Activated CD8-positive, alpha-beta T cell treated with anti-CD3 and anti-CD28 coated beads, Interleukin-2, amount 10 ng/mL, durations not matched to agents 7 days and 5 days (primary cell): ENCODE measurements around the gene ANKFY1. TPM values are rescaled to one million over a fixed set of nuclear protein-coding genes. Genes with fewer than 3 reads are reported as not detected.
A peak's percentile ranks its signal among the peaks of the same experiment; 100 is the strongest.
"Not testable (repeated sequence)": the region's sequence is repeated elsewhere in the genome, so short reads cannot be mapped to it uniquely, and the experiment has no call there.

Source experiments
- ATAC-seq: fragments of 150-1000 bp; cut with Tn5 transposase; one replicate; pipeline ENCODE4 v1.10.0; 2021; ENCODE audit warnings: moderate library complexity
- CTCF ChIA-PET: fragments of 350-600 bp; sonication (Branson Sonifier 250); formaldehyde crosslinking; loops from one replicate; lab custom pipeline; 2021; ENCODE audit warnings: antibody characterized with exemption; lab: Charles Lee
- POLR2A ChIA-PET: fragments of 350-600 bp; sonication (Branson Sonifier 250); formaldehyde crosslinking; loops from one replicate; lab custom pipeline; 2021; ENCODE audit warnings: antibody characterized with exemption; lab: Charles Lee
- DNase-seq: peaks from one replicate; pipeline ENCODE4 v3.0.0-alpha.2; 2020
- H3K27ac Mint-ChIP-seq: one replicate; pipeline ENCODE4 v1.8.0; 2021; ENCODE audit warnings: mild to moderate bottlenecking, mixed read lengths
- H3K27me3 Mint-ChIP-seq: one replicate; pipeline ENCODE4 v1.8.0; 2021; ENCODE audit warnings: low read depth, mixed read lengths
- H3K36me3 Mint-ChIP-seq: one replicate; pipeline ENCODE4 v1.8.0; 2021; ENCODE audit warnings: low read depth, mixed read lengths
- H3K4me1 Mint-ChIP-seq: one replicate; pipeline ENCODE4 v1.8.0; 2021; ENCODE audit warnings: low read depth, mixed read lengths
- H3K4me3 Mint-ChIP-seq: one replicate; pipeline ENCODE4 v1.8.0; 2021; ENCODE audit warnings: mild to moderate bottlenecking, mixed read lengths
- H3K9me3 Mint-ChIP-seq: one replicate; pipeline ENCODE4 v1.8.0; 2022; ENCODE audit warnings: mixed read lengths; ENCODE audit not compliant: insufficient read depth
- total RNA-seq, 2 experiments: library from RNA; stranded (reverse); gene quantifications; one replicate each; pipeline ENCODE4 v1.2.3, GENCODE V29; 2021

The ANKFY1 gene
- total RNA-seq, 2 experiments from 2014 or later, result 78.9 to 81.9 TPM

DNA sequence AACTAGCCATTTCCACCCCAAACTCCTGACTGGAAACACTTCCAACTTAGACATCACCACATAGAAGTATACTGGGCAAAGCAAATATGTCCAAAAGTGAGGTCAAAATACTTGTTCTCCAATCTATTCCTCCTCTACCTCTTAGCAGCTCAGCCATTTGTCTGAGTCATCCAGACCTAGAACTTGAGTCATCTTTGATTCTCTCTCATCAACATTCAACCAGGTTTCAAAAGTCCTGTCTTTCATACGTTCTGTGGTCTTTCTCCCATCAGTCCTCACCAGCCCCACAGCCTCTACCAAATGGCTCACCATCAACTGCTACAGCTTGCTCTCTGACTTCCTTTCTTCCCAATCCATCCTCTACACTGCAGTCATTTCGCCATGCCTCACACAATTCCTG, 6.8 kb downstream of the ANKFY1 start:
- H3K4me1 Mint-ChIP-seq, result peaks cover 30% of the 10 kb centered on the region
- ChIA-PET POLR2A (no interaction called here), CTCF (interaction anchor here (0.7 kb wide), 1 partner anchor 338 kb away, joined by 3 read pairs; no protein-coding TSS in a partner anchor)
- ATAC-seq (no peak), DNase-seq (no peak)
- no peak overlapping the region for H3K4me3 Mint-ChIP-seq
- no peaks in the 10 kb centered on the region for H3K27me3 Mint-ChIP-seq
- peaks cover 58% of the 10 kb centered on the region for H3K36me3 Mint-ChIP-seq
- H3K27ac Mint-ChIP-seq, result no peak overlapping the region
- peaks cover 5% of the 10 kb centered on the region for H3K9me3 Mint-ChIP-seq

DNA sequence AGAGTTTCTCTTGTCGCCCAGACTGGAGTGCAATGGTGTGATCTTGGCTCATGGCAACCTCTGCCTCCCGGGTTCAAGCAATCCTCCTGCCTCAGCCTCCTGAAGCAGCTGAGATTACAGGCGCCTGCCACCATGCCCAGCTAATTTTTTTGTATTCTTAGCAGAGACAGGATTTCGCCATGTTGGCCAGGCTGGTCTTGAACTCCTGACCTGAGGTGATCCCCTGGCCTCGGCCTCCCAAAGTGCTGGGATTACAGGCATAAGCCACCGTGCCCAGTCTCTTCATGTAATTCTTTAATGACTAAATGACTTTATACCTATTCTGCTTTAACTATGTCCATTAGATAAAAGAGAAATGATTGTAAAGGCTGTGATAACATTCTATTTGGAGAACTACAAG, 8.5 kb downstream of the ANKFY1 start:
- H3K9me3 Mint-ChIP-seq, H3K27ac Mint-ChIP-seq, ATAC-seq, DNase-seq, H3K27me3 Mint-ChIP-seq, H3K4me3 Mint-ChIP-seq: not testable (repeated sequence)
- Mint-ChIP-seq H3K36me3 (peaks cover 45% of the 10 kb centered on the region), H3K4me1 (peaks cover 27% of the 10 kb centered on the region)
- POLR2A ChIA-PET, result interaction anchor here (0.7 kb wide), 1 partner anchor 85 kb away, joined by 3 read pairs; no protein-coding TSS in a partner anchor
- CTCF ChIA-PET, result interaction anchor here (1.0 kb wide), 1 partner anchor 40 kb away, joined by 5 read pairs; no protein-coding TSS in a partner anchor

DNA sequence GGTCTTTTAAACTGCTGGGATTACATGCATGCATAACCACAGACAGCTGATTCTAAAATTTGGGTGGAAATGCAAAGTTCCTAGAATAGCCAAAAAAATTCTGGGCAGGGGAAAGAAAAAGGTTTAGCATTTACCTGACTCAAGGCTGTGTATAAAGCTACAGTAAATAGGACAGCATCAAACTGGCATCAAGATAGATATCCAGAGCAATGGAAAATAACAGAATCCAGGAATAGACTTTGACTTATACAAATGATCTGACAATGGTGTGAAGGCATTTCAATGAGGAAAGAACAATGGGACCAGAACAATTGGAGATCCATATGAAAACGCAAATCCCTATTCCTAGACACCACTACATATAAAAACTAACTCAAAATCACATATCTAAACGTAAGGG, 12.9 kb downstream of the ANKFY1 start:
- ChIA-PET POLR2A (interaction anchor here (2.2 kb wide), 1 partner anchor 12 kb away, joined by 11 read pairs; the partner anchor contains the start of gene ANKFY1), CTCF (interaction anchor here (1.3 to 3.9 kb wide), 9 partner anchors 9 to 375 kb away, joined by 3 to 22 read pairs (median 9); partner anchors contain the start of gene ANKFY1)
- no peaks in the 10 kb centered on the region for H3K27me3 Mint-ChIP-seq
- peaks cover 22% of the 10 kb centered on the region for H3K36me3 Mint-ChIP-seq
- H3K4me3 Mint-ChIP-seq, result no peak overlapping the region
- H3K9me3 Mint-ChIP-seq, result no peaks in the 10 kb centered on the region
- ATAC-seq (no peak), DNase-seq (no peak)
- H3K4me1 Mint-ChIP-seq, result peaks cover 31% of the 10 kb centered on the region
- no peak overlapping the region for H3K27ac Mint-ChIP-seq

DNA sequence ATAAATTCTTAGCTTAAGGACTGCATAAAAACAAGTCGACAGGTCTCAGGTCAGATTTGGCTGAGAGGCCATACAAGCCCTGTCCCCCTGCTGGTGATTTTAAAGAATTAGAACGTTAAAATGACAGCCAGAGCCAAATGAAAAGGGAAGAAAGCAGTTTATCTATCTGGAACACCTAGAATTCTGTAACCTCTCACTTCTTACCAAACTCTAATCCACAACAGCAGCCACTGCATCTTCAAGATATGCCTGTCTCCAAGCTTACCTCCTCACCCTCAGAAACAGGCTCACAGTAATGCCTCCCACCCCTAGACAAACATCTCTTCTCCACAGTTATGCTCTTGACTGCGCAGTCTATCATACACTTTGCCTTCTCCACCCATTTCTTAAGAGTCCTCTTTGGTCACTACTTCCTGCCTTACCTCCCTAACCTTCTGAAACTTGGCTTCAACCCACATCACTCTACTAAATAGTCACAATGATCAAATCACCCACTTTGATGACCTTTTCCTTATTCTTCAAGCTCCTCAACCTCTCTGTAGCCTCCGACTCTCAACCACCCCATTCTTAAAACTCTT, 14.2 kb downstream of the ANKFY1 start:
- H3K4me3 Mint-ChIP-seq, result no peak overlapping the region
- no peak for DNase-seq
- peaks cover 27% of the 10 kb centered on the region for H3K4me1 Mint-ChIP-seq
- peak overlapping the region; percentile 37 for H3K27ac Mint-ChIP-seq
- no peaks in the 10 kb centered on the region for H3K9me3 Mint-ChIP-seq
- ChIA-PET CTCF (interaction anchor here (0.6 to 3.9 kb wide), 15 partner anchors 9 to 157 kb away, joined by 3 to 22 read pairs (median 8); partner anchors contain the start of gene ANKFY1), POLR2A (interaction anchor here (2.2 kb wide), 1 partner anchor 14 kb away, joined by 11 read pairs; the partner anchor contains the start of gene ANKFY1)
- no peaks in the 10 kb centered on the region for H3K27me3 Mint-ChIP-seq
- peaks cover 22% of the 10 kb centered on the region for H3K36me3 Mint-ChIP-seq
- ATAC-seq, result no peak

DNA sequence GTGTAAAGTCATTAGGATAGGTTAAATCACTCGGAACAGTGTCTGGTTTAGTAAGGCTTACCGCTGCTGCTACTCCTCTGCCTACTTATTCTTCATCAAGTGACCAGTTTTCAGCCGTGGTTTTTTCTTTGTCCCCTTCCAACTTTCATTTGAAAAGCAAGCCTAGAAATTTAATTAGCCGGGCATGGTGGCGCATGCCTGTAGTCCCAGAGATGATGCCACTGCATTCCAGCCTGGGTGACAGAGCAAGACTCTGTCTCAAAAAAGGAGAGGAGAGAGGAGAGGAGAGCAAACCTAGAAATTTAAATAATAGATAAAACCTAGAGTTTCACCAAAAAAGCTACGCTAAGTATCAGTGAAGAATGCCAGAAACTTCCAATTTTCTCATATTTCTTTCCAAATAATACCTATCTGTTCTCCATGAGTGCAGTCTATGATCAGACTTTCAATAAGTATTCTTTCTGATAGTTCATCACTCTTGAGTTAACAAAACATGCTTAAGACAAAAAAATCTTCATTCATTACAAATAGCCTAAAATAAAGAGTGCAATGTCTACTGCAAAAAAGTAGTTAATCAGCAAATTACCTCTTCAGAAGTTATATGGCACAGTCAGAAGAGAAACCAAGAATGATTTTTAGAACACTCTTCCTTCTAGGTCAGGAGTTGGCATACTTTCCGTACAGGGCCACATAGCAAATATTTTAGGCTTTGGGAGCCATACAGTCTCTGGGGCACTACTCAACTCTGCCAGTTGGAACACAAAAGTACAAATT, 15.1 kb downstream of the ANKFY1 start:
- no peak overlapping the region for H3K27ac Mint-ChIP-seq
- no peaks in the 10 kb centered on the region for H3K27me3 Mint-ChIP-seq
- no peak overlapping the region for H3K4me3 Mint-ChIP-seq
- ATAC-seq, result no peak
- H3K9me3 Mint-ChIP-seq, result no peaks in the 10 kb centered on the region
- H3K36me3 Mint-ChIP-seq, result peaks cover 23% of the 10 kb centered on the region
- H3K4me1 Mint-ChIP-seq, result peaks cover 27% of the 10 kb centered on the region
- CTCF ChIA-PET, result interaction anchor here (0.6 to 3.9 kb wide), 13 partner anchors 8 to 158 kb away, joined by 3 to 22 read pairs (median 8); partner anchors contain the start of gene ANKFY1
- no peak for DNase-seq
- POLR2A ChIA-PET, result interaction anchor here (2.2 kb wide), 1 partner anchor 14 kb away, joined by 11 read pairs; the partner anchor contains the start of gene ANKFY1

DNA sequence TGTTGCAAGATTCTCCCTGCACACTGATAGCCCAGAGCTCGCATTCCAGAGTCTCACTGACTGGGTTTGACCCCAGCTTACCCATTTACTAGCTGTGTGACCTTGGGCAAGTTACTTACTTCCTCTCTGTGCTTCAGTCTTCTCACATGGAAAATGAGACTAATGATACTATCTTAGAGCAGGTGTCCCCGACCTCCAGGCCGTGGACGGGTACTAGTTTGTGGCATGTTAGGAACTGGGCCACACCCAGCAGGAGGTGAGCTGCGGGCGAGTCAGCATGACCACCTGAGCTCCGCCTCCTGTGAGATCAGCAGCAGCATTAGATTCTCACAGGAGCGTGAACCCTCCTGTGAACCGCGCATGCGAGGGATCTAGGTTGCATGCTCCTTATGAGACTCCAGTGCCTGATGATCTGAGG, 15.8 kb downstream of the ANKFY1 start:
- H3K27ac Mint-ChIP-seq, result peak overlapping the region; percentile 48
- H3K9me3 Mint-ChIP-seq, result no peaks in the 10 kb centered on the region
- ChIA-PET CTCF (interaction anchor here (0.7 to 1.5 kb wide), 5 partner anchors 14 to 56 kb away, joined by 3 to 4 read pairs (median 4); no protein-coding TSS in a partner anchor), POLR2A (no interaction called here)
- peaks cover 20% of the 10 kb centered on the region for H3K36me3 Mint-ChIP-seq
- ATAC-seq, result no peak
- H3K4me1 Mint-ChIP-seq, result peaks cover 24% of the 10 kb centered on the region
- DNase-seq, result no peak
- no peak overlapping the region for H3K4me3 Mint-ChIP-seq
- no peaks in the 10 kb centered on the region for H3K27me3 Mint-ChIP-seq

DNA sequence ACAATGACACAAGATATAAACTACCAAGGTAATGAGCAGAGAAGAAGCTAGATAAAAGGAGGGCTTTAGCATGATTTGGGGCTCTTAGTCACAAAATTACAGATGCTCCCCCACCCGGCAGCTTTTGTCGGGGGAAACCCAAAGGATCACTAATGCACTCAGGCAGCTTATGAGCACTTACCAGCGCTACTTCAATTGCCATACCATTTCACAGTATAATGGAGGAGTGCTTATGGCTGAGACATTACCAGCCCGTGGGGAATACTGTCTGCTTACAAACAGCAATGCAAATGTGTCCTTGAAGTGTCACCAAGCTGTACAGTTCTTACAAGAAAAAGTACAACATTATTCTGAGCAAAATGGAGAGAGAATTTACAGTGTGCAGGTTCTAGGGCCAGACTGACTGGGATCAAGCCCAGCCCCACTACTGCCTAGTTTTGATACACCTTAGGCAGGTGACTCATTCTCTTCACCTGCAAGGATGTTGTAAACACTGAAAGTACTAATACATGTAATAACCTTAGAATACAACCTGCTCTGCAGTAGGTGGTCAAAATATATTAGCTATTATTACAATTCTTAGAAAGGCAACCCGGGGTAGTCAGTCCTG, 16.3 kb downstream of the ANKFY1 start:
- Mint-ChIP-seq H3K27ac (no peak overlapping the region), H3K9me3 (no peaks in the 10 kb centered on the region), H3K4me3 (no peak overlapping the region), H3K36me3 (peaks cover 20% of the 10 kb centered on the region), H3K27me3 (no peaks in the 10 kb centered on the region), H3K4me1 (peaks cover 24% of the 10 kb centered on the region)
- ChIA-PET CTCF (interaction anchor here (0.7 to 1.6 kb wide), 6 partner anchors 13 to 57 kb away, joined by 3 to 6 read pairs (median 4); no protein-coding TSS in a partner anchor), POLR2A (interaction anchor here (1.1 kb wide), 1 partner anchor 27 kb away, joined by 3 read pairs; no protein-coding TSS in a partner anchor)
- no peak for ATAC-seq
- DNase-seq, result no peak

DNA sequence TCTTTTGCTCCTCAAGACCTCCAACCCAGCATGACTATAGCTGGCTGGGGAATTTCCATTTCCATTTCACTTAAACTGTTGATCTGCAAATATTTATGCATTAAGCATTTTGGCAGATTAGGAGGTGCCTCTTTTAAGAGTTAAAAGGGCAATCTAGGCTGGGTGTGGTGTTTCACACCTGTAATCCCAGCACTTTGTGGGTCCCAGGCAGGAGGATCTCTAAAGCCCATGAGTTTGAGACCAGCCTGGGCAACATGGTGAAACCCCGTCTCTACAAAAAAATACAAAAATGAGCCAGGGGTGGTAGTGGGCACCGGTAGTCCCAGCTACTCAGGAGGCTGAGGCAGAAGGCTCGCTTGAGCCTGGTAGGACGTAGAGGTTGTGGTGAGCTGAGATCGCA, 17.1 kb downstream of the ANKFY1 start:
- H3K4me3 Mint-ChIP-seq, result no peak overlapping the region
- H3K36me3 Mint-ChIP-seq, result peaks cover 25% of the 10 kb centered on the region
- POLR2A ChIA-PET, result interaction anchor here (1.1 kb wide), 1 partner anchor 26 kb away, joined by 3 read pairs; no protein-coding TSS in a partner anchor
- no peak for ATAC-seq
- peaks cover 24% of the 10 kb centered on the region for H3K4me1 Mint-ChIP-seq
- H3K27ac Mint-ChIP-seq, result no peak overlapping the region
- no peaks in the 10 kb centered on the region for H3K9me3 Mint-ChIP-seq
- CTCF ChIA-PET, result interaction anchor here (1.6 kb wide), 1 partner anchor 47 kb away, joined by 6 read pairs; no protein-coding TSS in a partner anchor
- DNase-seq, result no peak
- H3K27me3 Mint-ChIP-seq, result no peaks in the 10 kb centered on the region

DNA sequence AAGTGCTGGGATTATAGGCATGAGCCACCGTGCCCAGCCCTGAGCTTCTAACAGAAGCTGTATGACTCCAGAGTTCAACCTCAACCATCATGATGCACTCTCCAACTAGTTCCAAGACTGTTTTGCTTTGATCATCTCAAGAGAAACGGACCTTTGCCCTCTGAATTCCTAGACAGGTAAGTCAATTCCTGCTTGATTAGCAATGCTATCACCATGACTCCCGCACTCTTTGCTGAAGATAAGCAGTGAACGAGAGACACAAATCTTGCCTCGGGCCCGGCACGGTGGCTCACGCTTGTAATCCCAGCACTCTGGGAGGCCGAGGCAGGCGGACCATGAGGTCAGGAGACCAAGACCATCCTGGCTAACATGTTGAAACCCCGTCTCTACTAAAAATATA, 22.2 kb downstream of the ANKFY1 start:
- ChIA-PET POLR2A (no interaction called here), CTCF (interaction anchor here (0.7 to 2.9 kb wide), 3 partner anchors 8 to 25 kb away, joined by 3 to 14 read pairs (median 8); no protein-coding TSS in a partner anchor)
- no peaks in the 10 kb centered on the region for H3K27me3 Mint-ChIP-seq
- H3K27ac Mint-ChIP-seq, result no peak overlapping the region
- H3K9me3 Mint-ChIP-seq, result no peaks in the 10 kb centered on the region
- no peak for ATAC-seq
- DNase-seq, result no peak
- no peaks in the 10 kb centered on the region for H3K4me1 Mint-ChIP-seq
- H3K36me3 Mint-ChIP-seq, result peaks cover 33% of the 10 kb centered on the region
- H3K4me3 Mint-ChIP-seq, result no peak overlapping the region

DNA sequence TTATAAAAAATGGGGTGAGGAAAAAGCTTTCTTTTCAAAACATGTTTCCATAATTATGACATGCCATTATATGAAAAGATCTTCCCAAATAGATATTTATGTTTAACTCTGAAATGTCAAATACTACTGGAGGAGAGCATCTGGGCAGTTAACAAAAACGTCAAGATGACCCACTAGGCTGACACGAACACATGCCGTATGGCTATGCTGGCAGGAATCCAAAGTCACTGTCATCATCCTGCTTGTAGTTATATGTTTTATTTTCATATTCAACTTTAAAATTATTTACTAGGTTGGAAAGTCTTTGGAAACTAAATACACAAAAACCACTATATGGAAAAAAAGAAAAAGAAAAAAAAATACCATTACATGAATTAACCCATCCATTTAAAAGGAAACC, 27.3 kb downstream of the ANKFY1 start:
- ChIA-PET POLR2A (no interaction called here), CTCF (no interaction called here)
- Mint-ChIP-seq H3K4me1 (peaks cover 16% of the 10 kb centered on the region), H3K9me3 (no peaks in the 10 kb centered on the region), H3K36me3 (peaks cover 46% of the 10 kb centered on the region), H3K27ac (no peak overlapping the region), H3K4me3 (no peak overlapping the region), H3K27me3 (no peaks in the 10 kb centered on the region)
- DNase-seq, result no peak
- no peak for ATAC-seq
